Activated CD4-positive, alpha-beta T cell treated with anti-CD3 and anti-CD28 coated beads, Interleukin-2, amount 50 U/mL, for 48 hours (primary cell): Measurements from ENCODE around the gene CASP2.
"Not testable (repeated sequence)": the region's sequence is repeated elsewhere in the genome, so short reads cannot be mapped to it uniquely, and the experiment has no call there.

Experiments
- DNase-seq, 2 experiments: peaks; one replicate each; pipeline ENCODE4 v3.0.0-alpha.2; 2020

Gene CASP2

DNA sequence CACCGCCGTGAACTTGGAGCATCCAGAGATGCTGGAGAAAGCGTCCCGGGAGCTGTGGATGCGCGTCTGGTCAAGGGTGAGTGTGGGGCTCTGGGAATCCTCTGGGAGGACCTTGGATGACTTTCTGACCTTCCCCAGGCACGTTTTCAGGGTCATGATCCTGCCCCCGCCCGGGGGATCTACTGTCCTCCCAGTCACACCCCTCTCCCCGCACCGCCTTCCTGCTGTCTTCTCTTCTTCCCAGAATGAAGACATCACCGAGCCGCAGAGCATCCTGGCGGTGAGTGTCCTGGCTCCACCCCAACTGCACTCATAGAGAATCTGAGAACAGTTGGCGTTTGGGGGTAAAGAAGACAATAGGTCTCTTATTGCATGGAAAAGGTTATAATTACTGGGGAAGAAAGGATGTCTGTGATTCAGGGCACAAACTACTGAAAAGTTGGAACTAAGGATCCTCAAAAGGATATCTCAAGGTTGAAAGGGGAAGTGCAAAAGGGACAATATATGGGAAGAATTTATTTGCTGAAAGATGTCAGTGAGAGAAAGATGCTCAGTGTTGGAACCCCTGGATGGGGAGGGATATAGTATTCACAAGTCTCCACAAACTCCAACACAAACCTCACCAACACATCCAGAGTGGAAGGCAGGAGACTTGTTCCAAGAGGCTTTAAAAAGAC is 23.0 kb upstream of the CASP2 start:
- DNase-seq: peak in 1 of 2 experiments; percentile 53

DNA sequence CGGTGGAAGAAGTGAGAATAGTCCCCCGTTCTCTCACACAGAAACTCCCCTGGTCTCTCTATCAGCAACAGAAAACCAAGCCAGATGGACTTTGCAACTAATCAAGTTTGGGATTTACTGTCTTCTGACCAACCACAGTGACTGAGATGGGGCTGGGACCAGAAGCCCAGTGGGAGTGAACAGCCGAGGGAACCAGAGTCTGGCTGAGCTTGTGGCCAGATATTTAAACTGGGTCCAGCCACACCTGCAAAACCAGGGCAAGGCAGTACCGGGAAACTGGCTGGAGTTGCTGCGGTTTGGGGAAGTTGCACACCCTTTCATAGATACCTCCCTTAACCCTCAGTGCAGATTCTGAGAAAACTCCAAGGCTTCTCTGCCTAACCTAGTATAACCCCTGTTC is 18.9 kb upstream of the CASP2 start:
- no peak for DNase-seq

DNA sequence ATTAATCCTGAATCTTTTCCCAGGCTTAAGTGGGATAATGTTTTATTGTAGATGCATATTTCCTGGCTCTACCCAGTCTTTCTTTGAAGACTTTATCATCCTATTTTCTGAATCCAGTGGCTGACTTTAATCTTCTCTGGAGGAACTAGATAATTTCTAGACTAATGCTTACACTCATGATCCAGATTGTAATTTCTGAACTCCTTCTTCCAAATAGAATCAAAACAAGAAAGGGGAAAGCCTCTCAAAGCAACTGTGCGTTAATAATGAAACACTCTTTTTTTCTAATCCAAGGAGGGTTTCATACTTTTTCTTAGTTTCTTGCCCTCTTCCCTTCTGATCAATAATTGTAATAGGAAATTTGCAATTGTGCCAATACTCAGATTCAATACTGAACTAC is 16.9 kb upstream of the CASP2 start:
- no peak for DNase-seq

DNA sequence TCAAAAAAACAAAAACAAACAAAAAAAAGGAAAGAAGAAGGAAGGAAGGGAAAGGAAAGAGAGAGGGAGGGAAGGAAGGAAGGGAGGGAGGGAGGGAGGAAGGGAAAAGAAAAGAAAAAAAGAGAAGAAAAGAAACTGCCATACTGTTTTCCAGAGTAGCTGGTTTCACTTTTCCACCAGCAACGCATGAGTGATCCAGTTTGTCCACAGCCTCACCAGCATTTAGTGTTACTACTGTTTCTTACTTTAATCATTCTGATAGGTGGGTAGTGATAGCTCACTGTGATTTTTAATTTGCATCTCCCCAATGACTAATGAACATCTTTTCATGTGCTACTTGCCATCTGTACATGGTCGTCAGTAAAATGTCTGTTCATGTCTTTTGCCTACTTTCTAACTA is 15.3 kb upstream of the CASP2 start:
- DNase-seq: no peak

DNA sequence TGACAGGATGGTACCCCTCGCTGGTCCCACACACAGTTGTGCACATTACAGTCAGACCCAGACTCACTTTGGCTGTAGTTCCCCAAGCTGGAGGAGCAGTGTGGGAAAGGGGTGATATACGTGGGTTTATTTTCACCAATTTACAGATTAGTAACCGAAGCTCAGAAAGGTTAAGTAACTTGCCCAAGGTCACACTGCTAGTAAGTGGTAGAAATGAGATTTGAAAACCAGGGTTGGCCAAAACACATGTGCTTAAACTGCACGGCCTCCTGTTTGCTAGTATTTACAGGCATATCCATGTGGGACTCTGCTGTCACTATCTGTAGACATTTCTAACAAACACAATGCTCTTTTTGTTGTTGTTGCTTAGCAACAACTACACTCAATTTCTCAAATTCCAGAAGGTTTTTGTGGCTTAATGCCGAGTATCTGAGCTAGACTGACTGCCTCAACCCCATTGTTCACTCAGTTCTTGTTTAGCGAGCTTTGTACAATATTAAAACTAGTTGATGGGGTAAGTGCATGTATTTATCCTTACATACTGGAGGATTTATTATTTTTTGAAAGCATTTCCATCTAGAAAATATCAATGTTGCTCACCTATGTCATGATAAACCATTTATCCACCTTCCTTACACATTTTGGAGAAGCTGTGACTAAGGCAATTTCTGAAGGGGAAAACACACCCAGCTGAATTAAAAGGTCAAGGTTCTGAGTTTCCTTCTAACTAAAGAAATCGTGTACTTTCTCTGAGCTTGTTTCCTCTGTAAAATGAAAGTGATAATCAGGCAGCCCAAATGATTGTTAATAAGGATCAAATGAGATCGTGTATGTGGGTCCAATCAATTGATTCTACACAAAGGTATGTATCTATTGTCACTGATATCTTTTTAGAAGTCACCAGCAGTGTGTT is 8.7 kb upstream of the CASP2 start:
- no peak for DNase-seq

DNA sequence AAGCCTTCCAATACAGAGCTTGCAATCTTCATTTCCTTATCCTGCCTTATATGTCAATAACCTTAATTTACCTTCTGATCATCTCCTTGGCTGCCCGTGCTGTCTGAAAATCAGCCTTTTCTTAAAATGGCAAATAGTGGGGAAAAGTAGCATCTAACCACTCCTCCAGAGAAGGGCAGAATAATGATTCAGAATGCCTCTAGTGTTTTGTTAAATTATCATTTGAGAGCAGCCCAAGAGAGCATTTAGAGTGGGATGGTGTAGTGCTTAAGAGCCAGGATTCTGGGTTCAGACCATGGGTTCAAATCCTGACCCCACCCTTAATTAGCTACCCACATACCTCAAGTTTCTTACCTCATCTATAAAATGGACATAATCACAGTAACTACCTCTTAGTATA is 8.0 kb upstream of the CASP2 start:
- DNase-seq: no peak

DNA sequence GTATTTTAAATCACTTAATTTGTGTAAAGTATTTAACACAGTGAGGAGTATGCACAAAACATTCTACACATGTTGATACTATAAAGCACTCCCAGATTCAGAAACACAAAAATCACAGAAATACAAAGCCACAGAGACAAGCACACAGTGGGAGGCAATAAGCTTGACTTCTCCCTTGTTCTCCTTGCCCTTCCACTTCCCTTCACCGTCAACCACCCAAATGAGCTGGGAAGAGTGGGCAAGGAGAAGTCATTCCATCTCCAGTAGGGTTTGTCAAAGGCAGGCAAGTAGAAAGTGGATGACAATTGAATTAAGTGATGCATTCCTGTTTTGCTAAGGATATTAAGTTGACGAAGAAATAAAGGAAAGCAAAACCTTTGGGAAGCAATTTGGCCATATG is 7.6 kb upstream of the CASP2 start:
- DNase-seq: no peak

DNA sequence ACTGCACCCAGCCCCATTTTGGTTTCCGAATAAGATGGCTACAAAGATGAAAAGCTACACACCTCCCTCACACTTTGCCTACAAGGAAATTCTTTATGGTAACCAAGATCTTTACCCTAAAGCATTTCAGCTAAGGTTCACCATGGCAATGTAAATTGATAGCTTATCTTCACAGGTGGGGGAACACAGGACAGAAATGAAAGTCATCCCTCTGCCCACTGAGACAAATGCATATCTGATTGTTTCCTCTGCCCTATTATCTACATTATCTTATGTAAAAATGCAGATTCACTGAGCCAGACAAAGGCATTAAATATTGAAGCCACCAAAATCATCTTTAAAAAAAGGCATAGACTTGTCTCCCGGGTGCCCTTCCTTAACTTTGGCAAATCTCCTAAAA is 6.6 kb upstream of the CASP2 start:
- DNase-seq: no peak

DNA sequence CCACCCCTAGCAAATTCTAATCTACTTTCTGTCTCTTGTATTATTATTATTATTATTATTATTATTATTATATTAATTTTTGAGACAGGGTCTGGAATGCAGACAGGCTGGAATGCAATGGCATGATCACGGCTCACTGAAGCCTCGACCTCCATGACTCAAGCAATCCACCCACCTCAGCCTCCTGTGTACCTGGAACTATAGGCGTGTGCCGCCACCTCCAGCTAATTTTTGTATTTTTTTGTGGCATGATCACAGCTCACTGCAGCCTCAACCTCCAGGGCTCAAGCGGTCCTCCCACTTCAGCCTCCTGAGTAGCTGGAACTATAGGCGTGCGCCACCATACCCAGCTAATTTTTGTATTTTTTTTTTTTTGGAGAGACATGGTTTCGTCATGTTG is 6.0 kb upstream of the CASP2 start:
- DNase-seq: no peak

DNA sequence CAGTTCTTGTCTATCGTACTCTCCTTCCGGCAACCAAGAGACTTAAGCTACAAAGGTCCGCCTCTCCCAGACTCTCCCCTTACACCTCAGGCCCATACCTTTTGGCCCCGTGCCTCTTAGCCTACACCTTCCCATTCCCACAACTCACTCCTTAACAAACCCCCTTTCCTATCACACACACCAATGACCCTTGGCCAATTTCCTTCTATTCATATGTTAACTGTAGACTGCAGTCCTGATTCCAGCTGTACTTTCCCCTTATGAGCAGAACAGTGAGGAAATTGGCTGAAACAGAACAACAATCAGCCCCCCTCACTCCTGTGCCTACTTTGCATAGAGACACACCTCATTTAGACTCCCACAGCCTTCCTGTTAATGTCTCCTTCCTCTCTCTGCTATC is 4.8 kb upstream of the CASP2 start:
- no peak for DNase-seq

DNA sequence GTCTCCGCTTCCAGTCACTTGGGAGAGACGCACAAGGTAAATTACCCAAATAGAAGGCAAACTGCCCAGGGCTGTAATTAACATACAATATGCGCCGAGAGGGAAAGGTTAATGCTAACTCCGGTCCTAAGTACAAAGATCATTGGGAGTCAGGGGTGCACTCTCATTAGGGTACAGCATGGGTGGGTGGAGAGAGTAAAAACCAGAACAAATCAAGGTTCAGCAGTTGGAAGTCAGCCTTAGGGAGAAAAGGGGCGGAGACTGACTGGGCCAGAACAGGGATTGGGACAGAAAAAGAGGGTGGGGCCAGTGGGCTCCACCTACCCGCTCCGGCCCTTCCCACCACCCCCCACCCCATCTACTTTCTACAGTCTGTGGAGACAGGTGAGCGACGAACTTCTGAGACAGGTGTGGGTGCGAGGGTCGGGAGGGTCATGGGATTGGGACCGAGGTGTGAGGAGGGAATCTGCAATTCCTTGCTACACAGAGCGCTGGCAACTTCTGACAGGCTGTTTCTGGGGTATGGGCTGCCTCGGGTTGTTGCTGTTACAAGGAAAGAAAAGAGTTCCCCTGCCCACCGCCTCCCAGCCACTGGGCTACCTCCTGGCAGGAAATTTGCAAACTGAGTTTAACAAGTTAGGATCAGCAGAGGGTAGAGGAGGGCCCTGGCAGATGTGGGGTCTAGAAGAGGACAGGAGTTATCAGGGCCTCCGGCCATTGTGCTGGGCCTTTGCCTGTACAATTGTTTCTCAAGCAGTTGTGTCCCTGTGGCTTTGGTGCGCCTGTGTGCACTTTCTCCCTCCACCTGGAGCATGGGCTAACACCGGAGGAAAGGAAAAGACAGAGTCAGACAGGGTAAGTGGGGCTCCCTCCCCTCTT is 3.3 kb upstream of the CASP2 start, which contains the start of gene TMEM139:
TMEM139 (plus strand) TSS at position 368 of the 879 bp plus-strand sequence. CDS start 1,000 bp downstream, outside the sequence.
- no peak for DNase-seq

DNA sequence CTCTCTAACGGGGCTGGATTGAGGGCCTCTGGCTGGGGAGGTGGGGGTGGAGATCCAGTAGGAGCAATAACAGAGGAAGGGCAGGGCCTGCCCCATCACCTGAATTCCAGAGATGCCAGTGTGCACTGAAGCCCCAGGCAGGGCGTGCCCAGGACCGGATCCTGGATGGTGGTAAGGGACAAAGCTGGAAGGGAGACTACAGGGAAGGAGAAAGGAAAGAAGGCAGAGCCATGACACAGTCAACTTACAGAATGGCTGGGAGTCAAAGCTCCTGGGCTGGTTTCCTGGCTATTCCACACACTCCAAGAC is 2.7 kb upstream of the CASP2 start:
- DNase-seq: no peak

DNA sequence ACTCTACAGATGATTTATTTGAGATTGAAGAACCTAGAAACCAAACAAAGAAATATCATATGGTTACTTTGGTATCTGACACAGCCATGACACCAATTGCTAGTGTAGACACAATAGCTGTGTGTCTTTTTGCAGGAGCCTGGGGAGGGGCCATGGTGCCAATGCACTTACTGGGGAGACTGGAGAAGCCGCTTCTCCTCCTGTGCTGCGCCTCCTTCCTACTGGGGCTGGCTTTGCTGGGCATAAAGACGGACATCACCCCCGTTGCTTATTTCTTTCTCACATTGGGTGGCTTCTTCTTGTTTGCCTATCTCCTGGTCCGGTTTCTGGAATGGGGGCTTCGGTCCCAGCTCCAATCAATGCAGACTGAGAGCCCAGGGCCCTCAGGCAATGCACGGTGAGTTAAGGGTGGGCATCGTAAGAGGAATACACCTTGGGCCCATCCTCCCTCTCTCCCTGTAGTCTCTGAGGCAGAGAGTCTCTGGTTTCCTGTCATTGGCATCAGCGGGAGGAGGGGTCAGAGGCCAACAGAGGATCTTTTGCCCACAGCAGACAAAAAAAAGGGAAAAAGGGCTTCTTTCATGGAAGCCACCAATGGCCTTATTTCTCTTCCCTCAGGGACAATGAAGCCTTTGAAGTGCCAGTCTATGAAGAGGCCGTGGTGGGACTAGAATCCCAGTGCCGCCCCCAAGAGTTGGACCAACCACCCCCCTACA is 2.2 kb upstream of the CASP2 start:
- no peak for DNase-seq

DNA sequence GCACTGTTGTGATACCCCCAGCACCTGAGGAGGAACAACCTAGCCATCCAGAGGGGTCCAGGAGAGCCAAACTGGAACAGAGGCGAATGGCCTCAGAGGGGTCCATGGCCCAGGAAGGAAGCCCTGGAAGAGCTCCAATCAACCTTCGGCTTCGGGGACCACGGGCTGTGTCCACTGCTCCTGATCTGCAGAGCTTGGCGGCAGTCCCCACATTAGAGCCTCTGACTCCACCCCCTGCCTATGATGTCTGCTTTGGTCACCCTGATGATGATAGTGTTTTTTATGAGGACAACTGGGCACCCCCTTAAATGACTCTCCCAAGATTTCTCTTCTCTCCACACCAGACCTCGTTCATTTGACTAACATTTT is 1.6 kb upstream of the CASP2 start:
- no peak for DNase-seq

DNA sequence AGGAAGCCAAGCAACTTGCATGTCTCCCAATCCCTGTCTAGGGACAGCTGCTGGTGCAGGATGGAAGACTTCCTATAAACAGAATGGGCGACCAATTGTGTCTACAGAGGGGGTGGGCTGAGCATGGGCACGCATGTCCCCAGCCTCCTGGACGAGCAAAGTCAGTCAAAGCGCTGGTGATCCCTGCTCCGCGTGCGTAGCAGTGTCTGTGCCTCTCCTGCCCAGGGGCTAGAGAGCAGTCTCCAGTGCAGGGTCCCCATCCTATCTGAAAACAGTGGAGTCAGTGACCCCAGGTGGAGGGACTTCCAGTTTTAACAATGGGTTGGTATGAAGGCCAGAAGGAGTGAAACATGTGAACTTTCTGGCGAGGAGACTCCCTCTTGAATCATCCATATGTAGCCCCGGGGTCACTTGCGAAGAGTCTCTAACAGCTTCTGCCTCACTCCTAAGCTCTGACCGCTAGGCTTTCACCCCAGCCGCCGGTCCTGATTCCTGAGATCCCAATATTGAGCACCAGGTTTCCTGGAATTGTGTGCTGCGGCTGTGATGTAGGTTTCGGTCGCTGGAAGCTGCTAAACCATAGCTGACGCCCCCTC is 714 bp upstream of the CASP2 start:
- no peak for DNase-seq

DNA sequence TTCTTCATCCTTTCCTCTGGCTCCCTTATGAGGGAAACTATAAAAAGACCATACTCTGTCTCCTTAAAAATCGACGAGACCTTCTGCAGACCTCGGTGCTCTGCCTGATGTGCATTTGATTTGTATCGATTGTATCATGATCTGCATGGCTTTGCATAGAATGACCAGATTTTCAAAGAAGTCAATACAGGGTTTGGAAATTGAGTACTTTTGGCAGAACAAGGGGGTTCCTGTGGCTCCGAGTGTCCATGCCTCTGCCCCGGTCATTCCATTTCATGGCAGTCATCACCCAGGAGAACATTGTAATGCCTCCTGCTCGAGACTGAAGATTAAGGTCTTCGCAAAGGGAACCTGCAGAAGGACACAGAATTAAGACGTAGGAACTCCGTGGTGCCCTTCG is 685 bp downstream of the CASP2 start:
- DNase-seq: peak in 1 of 2 experiments; percentile 18

DNA sequence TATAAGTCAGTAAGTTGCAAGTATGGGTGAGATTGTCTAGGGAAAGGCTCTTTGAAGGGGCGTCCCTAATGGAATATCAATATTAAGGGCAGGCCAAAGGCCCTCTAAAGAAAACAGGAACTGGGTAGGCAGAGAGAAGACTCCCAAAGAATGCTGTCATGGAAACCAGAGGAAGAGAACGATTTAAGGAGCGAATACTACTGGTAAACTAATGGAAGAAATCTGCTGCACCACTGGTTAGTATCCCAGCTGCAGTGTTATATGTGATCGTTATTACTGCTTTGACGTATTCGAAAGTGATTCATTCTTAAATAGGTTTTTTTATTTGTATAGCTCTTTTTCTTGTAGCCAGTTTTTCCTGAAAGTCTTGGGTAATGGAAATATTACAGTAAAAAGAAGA is 1.3 kb downstream of the CASP2 start:
- no peak for DNase-seq

DNA sequence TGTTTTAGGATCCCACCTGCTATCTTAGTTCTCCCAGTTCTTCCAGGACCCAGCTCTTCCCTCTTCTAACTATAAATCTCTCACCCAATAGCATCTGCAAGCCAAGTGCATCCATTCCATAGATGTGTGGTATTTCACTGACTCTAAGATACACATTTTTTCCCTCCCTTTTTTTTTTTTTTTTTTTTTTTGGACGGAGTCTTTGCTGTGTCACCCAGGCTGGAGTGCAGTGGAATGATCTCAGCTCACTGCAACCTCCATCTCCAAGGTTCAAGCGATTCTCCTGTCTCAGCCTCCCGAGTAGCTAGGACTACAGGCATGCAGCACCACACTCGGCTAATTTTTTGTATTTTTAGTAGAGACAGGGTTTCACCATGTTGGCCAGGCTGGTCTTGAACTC is 1.7 kb downstream of the CASP2 start:
- not testable (repeated sequence) for DNase-seq

DNA sequence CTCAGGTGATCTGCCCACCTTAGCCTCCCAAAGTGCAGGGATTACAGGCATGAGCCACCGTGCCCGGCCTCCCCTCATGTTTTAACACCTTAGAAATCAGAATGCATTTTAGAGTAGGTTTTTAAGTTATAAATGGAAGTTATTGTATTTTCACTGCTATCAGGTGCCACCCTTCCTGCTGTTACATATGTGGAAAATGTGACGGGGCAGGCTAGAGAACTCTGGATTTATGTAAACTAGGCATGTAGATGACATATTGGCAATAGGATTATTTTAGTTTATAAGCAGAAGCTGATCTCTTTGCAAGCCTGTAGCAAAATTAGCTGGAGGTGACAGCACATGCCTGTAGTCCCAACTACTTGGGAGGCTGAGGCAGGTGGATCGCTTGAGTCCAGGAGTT is 2.1 kb downstream of the CASP2 start:
- DNase-seq: no peak

DNA sequence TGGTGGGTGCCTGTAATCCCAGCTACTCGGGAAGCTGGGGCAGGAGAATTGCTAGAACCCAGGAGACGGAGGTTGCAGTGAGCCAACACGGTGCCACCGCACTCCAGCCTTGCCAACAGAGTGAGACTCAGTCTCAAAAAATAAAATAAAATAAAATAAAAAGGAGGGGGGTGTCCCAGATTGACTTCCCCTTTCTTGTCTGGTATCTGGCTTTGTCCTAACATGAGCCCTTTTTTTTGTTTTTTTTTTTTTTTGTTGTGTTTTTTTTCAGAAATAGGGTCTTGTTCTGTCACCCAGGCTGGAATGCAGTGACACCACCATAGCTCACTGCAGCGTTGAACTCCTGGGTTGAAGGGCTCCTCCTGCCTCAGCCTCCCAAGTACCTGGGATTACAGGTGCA is 4.7 kb downstream of the CASP2 start:
- no peak for DNase-seq

DNA sequence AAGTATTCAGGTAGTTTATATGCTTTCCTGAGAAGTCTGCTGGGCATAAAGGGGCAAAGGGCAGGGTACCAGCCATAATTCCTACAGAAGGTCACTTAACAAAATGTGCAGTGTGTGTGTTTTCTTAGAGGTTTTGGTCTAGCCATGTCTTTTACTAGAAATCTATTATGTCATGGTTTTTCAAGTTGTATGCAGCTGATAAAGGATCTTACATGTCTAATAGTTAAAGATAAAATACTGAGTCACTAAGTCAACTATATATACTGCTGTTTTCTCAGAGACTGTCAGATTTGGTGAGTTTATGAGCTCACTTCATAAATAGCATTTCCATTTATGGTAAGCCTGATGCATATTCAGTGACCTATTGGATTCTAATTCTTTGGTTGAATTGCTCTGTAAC is 7.7 kb downstream of the CASP2 start:
- DNase-seq: no peak

DNA sequence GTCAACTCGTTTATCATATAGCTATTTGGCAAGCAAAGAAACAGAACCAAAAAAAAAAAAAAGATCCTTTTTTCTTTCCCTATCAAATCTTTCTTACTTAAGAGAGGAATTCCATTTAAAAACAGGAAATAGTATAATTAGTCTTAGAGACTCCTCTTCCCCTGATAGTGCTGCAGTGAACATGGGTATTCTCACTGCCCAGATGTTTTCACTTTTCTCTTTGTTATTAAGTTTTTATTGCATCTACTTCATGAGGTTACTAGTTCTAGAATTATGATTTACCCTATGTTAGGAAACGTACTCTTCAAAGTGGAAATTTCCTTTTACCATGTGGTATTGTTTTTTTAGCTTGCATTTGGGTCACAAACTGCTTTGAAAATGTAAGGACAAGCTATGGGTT is 8.5 kb downstream of the CASP2 start:
- DNase-seq: no peak

DNA sequence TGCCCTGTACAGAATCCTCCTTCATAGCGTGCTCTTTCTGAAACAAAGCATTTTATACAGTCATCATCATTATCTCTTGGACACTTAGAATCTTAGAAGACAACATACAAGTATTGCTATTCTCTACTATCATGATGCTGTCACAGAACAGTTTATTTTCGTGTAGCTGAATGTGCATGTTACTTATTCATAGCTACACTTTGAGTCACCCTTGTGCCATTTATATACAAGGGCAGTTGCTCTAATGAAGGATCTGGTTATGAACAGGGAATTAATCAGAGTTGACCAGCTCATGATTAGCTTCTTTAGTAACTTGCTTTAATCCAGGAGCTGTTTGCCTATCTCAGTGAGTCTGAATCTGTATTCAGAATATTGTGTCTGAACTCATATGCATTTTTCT is 11.2 kb downstream of the CASP2 start:
- no peak for DNase-seq
